Breast epithelium (tissue), 3 donors: ENCODE results near the gene TMEM164.

Source experiments
- POLR2A ChIP-seq: fragments of 450-650 bp; IDR thresholded peaks from one replicate; pipeline ENCODE4 v1.6.1; 2016; ENCODE audit warnings: antibody characterized with exemption, mild to moderate bottlenecking, moderate library complexity
- TF ChIP-seq, protein P1 (sequence below), 3 donors: fragments of 450-650 bp; IDR thresholded peaks; one replicate each; pipeline ENCODE4 v1.5.1; 2016 to 2017; ENCODE audit warnings: antibody characterized with exemption in 3 of 3, mild to moderate bottlenecking in 3 of 3, moderate library complexity in 3 of 3

GRCh38 chrX:110161361-110161686, 158.4 kb downstream of the TMEM164 start:
- TF ChIP-seq, protein P1, sequence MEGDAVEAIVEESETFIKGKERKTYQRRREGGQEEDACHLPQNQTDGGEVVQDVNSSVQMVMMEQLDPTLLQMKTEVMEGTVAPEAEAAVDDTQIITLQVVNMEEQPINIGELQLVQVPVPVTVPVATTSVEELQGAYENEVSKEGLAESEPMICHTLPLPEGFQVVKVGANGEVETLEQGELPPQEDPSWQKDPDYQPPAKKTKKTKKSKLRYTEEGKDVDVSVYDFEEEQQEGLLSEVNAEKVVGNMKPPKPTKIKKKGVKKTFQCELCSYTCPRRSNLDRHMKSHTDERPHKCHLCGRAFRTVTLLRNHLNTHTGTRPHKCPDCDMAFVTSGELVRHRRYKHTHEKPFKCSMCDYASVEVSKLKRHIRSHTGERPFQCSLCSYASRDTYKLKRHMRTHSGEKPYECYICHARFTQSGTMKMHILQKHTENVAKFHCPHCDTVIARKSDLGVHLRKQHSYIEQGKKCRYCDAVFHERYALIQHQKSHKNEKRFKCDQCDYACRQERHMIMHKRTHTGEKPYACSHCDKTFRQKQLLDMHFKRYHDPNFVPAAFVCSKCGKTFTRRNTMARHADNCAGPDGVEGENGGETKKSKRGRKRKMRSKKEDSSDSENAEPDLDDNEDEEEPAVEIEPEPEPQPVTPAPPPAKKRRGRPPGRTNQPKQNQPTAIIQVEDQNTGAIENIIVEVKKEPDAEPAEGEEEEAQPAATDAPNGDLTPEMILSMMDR (IDR thresholded peaks at IDR 0.05): no peak
- TF ChIP-seq POLR2A: no peak
